ENCODE measurements around the gene PHETA1. TPM values are rescaled to one million over a fixed set of nuclear protein-coding genes. Genes with fewer than 3 reads are reported as not detected.

PHETA1 gene
- polyA plus RNA-seq, 1 experiment, result 5.3 TPM

- no peak for DNase-seq (ENCODE audit: low read depth)
- POLR2A ChIA-PET, result no interaction called here
- peaks cover 4% of the 10 kb centered on the region; the same call in 1 of the 2 replicates for H3K36me3 ChIP-seq (ENCODE audit: control insufficient read depth, insufficient read depth, low read length)
- H3K4me3 ChIP-seq (ENCODE audit: low read depth, low read length), result no peak overlapping the region
- no peaks in the 10 kb centered on the region for H3K27me3 ChIP-seq (ENCODE audit: control insufficient read depth, insufficient read depth, low read length)
- no peak for TF ChIP-seq CTCF (IDR thresholded peaks at IDR 0.05; ENCODE audit: insufficient read depth, low read depth, low read length)
- CTCF ChIA-PET, result interaction anchor here (1.6 kb wide), 1 partner anchor 34 kb away, joined by 4 read pairs; no protein-coding TSS in a partner anchor
Measured at GRCh38 chr12:111362687-111363475, 6.0 kb downstream of the PHETA1 start.

GRCh38 chr12:111361717-111362576, 6.9 kb downstream of the PHETA1 start:
- no peak for DNase-seq (ENCODE audit: low read depth)
- no peaks in the 10 kb centered on the region for H3K27me3 ChIP-seq (ENCODE audit: control insufficient read depth, insufficient read depth, low read length)
- TF ChIP-seq CTCF (IDR thresholded peaks at IDR 0.05; ENCODE audit: insufficient read depth, low read depth, low read length), result no peak
- POLR2A ChIA-PET, result no interaction called here
- H3K36me3 ChIP-seq (ENCODE audit: control insufficient read depth, insufficient read depth, low read length), result peaks cover 4% of the 10 kb centered on the region; the same call in 1 of the 2 replicates
- CTCF ChIA-PET, result no interaction called here
- H3K4me3 ChIP-seq (ENCODE audit: low read depth, low read length), result no peak overlapping the region

- no peaks in the 10 kb centered on the region for H3K27me3 ChIP-seq (ENCODE audit: control insufficient read depth, insufficient read depth, low read length)
- CTCF ChIA-PET, result interaction anchor here (0.5 kb wide), 1 partner anchor 35 kb away, joined by 3 read pairs; no protein-coding TSS in a partner anchor
- DNase-seq (ENCODE audit: low read depth), result no peak
- H3K36me3 ChIP-seq (ENCODE audit: control insufficient read depth, insufficient read depth, low read length), result peaks cover 3% of the 10 kb centered on the region; the same call in 1 of the 2 replicates
- TF ChIP-seq CTCF (IDR thresholded peaks at IDR 0.05; ENCODE audit: insufficient read depth, low read depth, low read length), result no peak
- no peak overlapping the region for H3K4me3 ChIP-seq (ENCODE audit: low read depth, low read length)
- POLR2A ChIA-PET, result no interaction called here
Measured at GRCh38 chr12:111361073-111361716, 7.7 kb downstream of the PHETA1 start.

GRCh38 chr12:111360325-111360930, 8.5 kb downstream of the PHETA1 start:
- TF ChIP-seq CTCF (IDR thresholded peaks at IDR 0.05; ENCODE audit: insufficient read depth, low read depth, low read length), result no peak
- ChIA-PET POLR2A (no interaction called here), CTCF (interaction anchor here (0.5 kb wide), 1 partner anchor 36 kb away, joined by 3 read pairs; no protein-coding TSS in a partner anchor)
- Histone ChIP-seq H3K4me3 (ENCODE audit: low read depth, low read length) (no peak overlapping the region), H3K27me3 (ENCODE audit: control insufficient read depth, insufficient read depth, low read length) (no peaks in the 10 kb centered on the region), H3K36me3 (ENCODE audit: control insufficient read depth, insufficient read depth, low read length) (peaks cover 2% of the 10 kb centered on the region; the same call in 1 of the 2 replicates)
- DNase-seq (ENCODE audit: low read depth), result no peak
